Activated CD8-positive, alpha-beta memory T cell treated with anti-CD3 and anti-CD28 coated beads, Interleukin-2, amount 10 ng/mL, durations not matched to agents 7 days and 5 days (primary cell): ENCODE results near the gene PLAAT4. TPM values are rescaled to one million over a fixed set of nuclear protein-coding genes. Genes with fewer than 3 reads are reported as not detected.

ENCODE experiments used
- total RNA-seq, 2 experiments: library from RNA; stranded (reverse); gene quantifications; one replicate each; pipeline ENCODE4 v1.2.3, GENCODE V29; 2021

PLAAT4 gene
- total RNA-seq, 2 experiments from 2014 or later: 85.3 to 128 TPM

Other genes starting within 250 kb of the PLAAT4 start
- not detected for gene SLC22A9, start 167.0 kb upstream of the PLAAT4 start, total RNA-seq
- gene PLAAT5, start 45.6 kb upstream of the PLAAT4 start, total RNA-seq: under 1 TPM; 0.19 to 0.26 TPM
- gene LGALS12, start 30.7 kb upstream of the PLAAT4 start, total RNA-seq: under 1 TPM; 0.23 to 0.29 TPM
- gene PLAAT2, start 26.6 kb downstream of the PLAAT4 start, total RNA-seq: 1 to 10 TPM in 1 of 2 experiments, under 1 TPM in 1; 0.73 to 1.3 TPM
- 10 to 100 TPM; 21.7 to 25.5 TPM for gene PLAAT3, start 77.6 kb downstream of the PLAAT4 start, total RNA-seq
- 10 to 100 TPM; 28.8 to 31.9 TPM for gene ATL3, start 134.6 kb downstream of the PLAAT4 start, total RNA-seq
- 10 to 100 TPM; 55.8 to 64.1 TPM for gene RTN3, start 144.7 kb downstream of the PLAAT4 start, total RNA-seq
- 1 to 10 TPM; 2.6 to 4.2 TPM for gene ZFTA, start 232.0 kb downstream of the PLAAT4 start, total RNA-seq